CD4-positive, alpha-beta T cell treated with Interleukin-6 for 4 hours (primary cell): ENCODE measurements around the gene UBTD1.
"Not testable (repeated sequence)": the region's sequence is repeated elsewhere in the genome, so short reads cannot be mapped to it uniquely, and the experiment has no call there.

ENCODE experiments used
- DNase-seq: peaks from one replicate; pipeline ENCODE4 v3.0.0-alpha.2; 2020; ENCODE audit warnings: mixed read lengths

Gene UBTD1

DNA sequence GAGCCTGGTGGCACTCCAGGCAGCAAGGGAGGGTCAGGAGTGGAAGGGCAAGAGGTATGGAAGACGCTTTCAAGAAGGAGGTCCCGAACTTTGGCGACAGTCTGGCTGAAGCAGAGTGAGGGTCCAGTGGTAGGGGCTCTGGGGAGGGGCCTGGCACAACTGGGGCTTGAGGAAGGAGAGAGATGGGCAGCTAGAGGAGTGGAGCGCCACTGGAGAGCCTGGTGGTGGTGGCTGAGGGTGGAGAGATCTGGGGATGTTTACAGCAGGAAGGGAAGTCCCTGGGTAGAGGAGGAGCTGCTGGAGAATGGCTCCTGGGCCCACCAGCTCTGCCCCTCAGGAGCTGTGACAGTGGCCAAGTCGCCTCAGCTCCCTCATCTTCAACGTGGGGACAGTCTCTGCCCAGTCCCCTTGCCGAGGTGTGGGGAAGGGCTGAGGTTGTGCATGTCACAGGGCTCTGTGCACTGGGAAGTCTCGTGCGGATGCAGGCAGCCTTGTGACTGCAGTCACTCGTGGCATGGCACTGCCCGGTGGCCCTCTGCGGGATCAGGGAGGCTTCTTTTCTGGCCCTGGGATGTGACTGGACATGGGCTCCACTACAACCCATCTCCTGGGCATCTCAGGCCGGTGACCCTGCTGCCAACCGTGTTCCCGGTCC is 18.5 kb downstream of the UBTD1 start:
- no peak for DNase-seq

DNA sequence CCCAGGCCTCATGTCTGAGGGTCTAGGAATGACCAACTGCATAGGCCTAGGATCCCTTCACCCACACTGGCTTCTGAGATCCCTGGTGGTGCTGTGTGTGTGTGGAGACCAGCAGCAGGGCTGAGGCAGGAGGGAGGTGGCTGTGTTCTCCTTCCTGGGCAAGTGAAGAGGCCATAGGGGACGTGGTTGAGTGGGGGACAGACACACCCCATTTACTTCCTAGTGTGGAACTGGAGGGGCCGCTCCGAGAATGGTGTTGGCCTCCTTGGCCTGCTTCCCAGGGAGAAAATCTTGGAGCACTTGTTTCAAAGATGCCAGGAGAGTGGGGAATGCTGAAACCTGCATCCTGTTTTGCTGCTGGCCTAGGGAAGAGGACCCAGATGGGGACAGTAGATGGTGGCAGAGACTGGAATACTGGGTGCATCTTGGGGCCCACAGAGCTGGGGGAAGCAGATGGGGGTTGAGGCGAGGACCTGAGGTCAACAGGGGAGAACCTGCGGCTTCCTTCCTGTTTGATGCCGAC is 19.1 kb downstream of the UBTD1 start:
- DNase-seq: no peak

DNA sequence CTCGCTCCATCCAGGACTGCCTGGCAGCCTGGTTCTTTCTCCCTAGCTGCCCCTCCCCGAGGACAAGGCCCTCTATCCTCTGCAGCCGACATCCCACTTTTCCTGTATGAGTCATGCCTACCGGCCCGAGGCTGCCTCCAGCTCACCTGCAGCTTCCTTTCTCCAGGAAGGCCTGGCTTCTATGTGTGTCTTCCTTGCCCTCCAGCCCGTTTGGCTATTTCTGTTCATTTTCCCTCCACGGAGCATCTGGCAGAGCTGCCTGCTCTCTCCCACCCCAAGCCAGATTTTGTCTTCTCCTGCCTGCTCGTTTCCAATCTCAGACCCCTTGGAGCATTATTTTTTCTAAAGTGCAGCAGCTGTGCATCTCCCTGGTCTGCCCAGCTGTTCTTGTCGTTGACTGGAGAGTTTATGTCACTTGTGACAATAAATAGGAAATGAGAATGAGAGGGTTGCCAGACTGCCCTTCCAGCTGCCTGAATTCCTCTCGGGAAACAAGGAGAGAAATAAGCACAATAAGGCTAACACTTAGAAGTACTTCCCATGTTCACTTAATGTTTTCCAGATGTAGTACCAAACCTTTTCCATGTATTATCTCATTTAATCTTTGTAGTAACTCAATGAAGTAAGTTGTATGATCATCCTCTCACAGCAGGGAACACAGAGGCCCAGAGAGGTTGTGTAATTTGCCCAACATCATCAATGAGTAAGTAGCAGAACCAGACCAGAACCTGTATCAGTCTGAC is 19.7 kb downstream of the UBTD1 start:
- DNase-seq: no peak

DNA sequence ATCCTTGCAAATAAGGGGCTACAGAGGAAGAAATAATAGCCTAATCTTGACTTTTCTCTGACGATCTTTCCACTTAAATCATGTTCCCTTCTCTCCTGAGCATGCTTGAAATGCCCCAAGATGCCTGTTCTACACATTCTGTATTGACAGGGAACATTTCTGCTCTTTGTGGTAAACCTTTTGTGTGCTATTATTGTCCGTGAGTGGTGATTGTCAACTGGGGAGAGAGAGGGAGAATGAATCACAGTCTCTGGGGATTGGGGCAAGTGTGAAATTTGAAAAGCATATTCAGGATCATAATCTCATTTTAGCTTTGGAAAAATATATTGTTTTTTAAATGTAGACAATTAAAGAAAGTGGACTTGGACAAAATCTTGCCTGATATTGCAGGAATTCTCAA is 20.6 kb downstream of the UBTD1 start:
- no peak for DNase-seq

- no peak for DNase-seq
Observed at GRCh38 chr10:97520520-97520919, 21.8 kb downstream of the UBTD1 start.

DNA sequence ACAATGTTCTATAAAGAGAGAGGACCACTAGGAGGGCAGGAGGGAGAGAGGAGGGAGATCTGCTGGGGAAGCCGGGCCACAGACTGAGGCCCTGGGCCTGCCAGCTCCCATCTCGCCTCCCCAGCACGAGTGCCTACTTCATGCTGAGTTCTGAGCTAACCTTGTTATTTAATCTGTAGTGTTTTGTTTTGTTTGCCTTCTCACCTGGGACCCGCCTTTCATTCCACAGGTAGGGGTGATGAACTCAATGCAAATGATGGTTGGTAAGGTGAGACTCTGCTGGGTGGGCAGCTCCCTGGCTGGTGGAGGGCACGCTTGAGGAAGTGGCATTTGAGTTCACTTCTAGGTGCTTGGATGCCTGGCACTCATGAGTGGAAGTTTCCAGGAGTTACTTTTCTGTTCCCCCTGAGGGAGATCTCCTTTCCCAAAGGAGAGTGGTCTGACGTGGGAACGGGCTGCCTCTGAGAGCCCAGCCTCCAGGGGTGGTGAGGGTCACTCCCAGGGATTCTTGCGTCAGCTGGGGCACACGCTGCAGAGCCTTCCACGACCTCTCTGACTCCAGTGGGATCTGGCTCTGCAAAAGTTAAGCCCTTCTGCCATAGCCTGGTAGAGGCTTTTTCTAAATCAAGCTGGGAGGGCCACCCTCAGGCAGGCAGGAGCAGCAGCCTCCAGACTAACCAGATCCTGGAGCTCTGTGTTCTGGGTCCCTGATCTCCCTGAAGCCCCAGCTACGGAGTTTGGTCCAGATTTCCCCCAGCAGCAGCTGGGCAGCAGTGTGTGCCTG is 22.4 kb downstream of the UBTD1 start:
- no peak for DNase-seq

GRCh38 chr10:97522071-97522470 is 23.3 kb downstream of the UBTD1 start:
- no peak for DNase-seq

- no peak for DNase-seq
Observed at GRCh38 chr10:97522937-97523336, 24.2 kb downstream of the UBTD1 start.

DNA sequence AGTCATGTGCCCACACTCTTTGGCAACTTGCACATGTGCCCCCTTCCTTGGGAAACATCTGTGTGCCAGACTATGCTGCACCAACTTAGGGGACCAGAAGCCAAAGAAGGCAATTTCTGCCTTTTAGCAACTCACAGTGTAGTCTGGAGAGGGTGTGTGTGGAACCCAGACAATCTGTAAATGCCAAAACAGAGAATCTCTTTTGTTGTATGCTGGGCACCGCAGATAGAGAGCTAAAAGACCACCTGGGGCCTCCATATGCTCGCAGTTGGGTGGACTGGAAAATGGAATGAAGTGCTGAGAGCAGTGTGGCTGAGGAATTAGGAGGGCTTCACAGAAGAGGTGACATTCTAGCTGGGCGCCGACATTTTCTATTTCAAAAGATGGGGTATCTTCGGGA is 26.4 kb downstream of the UBTD1 start:
- DNase-seq: no peak

DNA sequence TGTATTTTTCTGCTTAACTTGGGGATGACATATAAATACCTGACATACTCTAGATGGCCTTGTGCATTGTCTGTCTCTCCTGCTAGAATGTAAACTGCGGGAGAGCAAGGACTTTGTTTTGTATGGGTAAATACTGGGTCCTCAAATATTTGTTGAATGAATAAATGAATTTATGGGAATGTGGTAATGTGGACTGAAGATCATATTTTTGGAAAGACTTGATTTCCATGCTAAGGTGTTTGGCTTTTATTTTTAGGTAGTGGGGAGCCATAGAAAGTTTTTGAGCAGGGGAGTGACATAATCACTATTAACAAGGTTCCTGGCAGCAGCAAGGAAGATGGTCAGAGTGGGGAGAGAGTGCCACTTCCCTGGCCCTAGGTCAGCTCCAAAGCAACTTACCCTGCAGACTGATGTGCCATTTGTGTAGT is 27.0 kb downstream of the UBTD1 start:
- DNase-seq: no peak

DNA sequence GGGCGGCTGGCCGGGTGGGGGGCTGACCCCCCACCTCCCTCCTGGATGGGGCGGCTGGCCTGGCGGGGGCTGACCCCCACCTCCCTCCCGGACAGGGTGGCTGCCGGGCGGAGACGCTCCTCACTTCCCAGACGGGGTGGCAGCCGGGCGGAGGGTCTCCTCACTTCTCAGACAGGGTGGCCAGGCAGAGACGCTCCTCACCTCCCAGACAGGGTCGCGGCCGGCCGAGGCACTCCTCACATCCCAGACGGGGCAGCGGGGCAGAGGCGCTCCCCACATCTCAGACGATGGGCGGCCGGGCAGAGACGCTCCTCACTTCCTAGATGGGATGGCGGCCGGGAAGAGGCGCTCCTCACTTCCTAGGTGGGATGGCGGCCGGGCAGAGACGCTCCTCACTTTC is 30.2 kb downstream of the UBTD1 start:
- DNase-seq: not testable (repeated sequence)

GRCh38 chr10:97529685-97530465 is 31.2 kb downstream of the UBTD1 start:
- DNase-seq: no peak

DNA sequence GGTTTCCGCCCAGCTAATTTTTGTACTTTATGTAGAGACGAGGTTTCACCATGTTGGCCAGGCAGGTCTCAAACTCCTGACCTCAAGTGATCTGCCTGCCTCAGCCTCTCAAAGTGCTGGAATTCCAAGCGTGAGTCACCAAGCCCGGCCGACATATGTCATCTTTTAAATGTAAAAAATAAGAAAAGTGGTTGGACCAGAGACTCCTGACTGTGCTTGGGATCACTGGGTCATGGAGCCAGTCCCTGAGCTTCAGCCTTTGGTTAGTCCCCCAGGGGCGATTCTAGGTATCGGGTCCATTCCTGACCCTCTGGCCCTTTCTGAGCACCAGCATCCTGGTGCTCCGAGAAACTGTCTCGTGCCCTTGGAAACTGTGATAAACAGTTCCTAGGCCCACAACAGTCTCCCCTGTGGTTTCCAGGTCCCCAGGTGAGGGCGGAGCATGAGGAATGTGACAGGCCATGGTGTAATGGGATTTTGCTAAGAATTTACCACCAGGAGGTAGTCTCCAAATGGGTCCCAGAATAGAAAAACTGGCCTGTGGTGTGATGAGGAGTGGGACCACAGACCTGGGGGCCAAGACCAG is 32.8 kb downstream of the UBTD1 start:
- no peak for DNase-seq

DNA sequence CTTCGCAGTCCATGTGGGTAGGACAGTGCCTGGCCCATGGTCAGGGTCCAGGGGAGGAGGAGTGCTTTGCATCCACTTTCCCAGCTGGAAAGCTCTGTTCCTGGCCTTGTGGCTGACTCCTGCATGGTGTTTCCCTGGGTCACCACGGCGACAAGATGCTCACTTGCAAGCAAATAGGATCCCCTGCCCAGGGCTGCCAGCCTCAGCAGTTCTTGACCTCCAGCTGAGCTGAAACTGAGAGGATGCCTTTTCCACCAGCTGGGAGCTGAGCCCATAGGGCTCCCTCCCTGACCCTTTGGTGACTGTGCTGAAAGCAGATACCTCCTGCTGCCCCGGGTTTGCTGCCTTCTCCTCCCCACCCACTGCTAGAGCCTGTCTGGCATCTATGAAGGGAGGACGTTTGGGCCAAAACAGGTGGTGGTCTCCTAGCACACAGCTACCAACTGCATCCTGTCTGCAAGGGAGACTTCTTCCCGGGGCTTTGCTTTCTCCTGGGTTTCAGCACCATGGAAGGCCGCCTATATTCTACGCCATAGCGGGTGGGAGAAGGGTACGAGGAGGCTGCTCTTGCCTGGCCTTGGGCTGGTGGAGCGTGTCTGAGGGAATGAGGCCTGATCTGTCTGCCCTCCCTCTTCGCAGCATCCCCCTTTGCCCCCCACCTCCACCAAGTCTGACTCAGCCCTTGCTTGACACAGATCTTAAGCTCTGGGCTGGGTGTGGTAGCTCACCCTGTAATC is 34.4 kb downstream of the UBTD1 start:
- no peak for DNase-seq

GRCh38 chr10:97533888-97534287 is 35.2 kb downstream of the UBTD1 start:
- no peak for DNase-seq

DNA sequence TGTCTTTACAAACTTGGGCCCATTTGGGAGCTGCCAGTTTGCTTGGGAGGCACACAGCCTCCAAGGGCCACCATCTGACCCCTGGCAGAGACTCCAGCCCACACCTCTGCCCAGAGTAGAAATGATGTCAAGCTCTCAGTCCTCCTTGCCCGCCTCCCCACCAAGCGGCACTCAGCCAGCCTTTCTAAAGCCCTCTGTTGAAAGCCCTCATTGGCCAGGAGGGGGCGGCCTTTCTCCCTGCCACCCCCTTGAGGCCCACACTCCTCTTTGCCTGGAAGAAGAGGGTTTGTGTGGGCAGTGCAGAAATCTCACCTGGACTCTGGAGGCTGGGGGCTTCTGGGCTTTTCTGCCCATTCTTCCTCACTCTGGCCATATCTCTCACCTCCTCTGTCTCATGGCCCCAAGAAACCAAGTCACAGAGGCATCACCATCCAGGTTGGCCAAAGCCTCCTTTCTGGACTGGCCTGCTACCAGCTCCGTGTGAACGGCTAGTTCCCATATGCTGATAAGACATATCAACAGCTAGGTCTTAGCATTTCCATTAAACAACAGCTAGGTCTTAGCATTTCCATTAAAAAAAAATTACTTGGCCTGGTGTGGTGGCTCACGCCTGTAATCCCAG is 36.1 kb downstream of the UBTD1 start:
- peak; percentile 41 for DNase-seq

- no peak for DNase-seq
Observed at GRCh38 chr10:97537186-97537869, 38.6 kb downstream of the UBTD1 start.

DNA sequence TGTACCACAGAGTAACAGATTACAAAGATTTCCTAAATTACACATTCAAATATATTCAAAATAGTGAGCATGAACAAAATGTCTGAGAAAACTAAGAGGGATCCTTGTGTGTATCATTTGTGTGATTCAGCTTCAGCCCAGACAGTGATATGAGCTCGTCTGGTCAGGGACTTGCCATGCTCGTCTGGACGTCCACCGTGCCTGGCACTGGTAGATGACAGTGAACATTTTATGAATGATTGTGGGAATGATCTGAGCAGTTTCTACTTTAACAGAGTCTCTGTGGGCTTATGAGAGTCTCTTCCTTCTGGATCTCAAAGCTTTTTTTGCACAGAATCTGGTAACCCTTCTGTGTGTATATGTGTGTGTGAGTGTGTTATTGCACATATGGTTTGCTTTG is 39.7 kb downstream of the UBTD1 start:
- no peak for DNase-seq

GRCh38 chr10:97538839-97539238 is 40.1 kb downstream of the UBTD1 start:
- DNase-seq: no peak

- no peak for DNase-seq
Observed at GRCh38 chr10:97539523-97540200, 40.9 kb downstream of the UBTD1 start.
